GM21717 (cell line): ENCODE data around the gene YAF2.
"Not testable (repeated sequence)": the region's sequence is repeated elsewhere in the genome, so short reads cannot be mapped to it uniquely, and the experiment has no call there.

Source experiments
- ATAC-seq: cut with Tn5 transposase; IDR thresholded peaks from one replicate; pipeline ENCODE4 v1.9.1; 2021; ENCODE audit warnings: mild to moderate bottlenecking, moderate library complexity; ENCODE audit not compliant: unreplicated experiment

Gene YAF2

DNA sequence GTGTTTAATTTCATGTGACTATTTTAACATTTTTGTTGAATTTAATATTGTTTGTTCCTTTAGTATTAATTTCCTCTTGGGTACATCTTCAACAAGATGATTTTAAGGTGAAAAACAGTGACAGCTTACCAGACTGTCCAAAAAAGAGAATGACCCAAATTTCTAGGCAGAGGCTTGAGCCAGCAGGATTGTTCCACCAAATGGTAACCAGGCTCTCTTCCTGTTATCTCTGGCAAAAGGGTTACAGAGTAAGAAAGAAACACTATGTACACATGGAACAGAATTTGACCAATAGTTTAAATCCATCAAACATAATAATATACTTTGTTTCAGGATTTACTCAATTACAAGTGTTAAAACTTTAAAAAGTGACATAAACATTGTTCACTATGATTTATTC is 39.0 kb downstream of the YAF2 start:
- no peak for ATAC-seq

GRCh38 chr12:42196723-42197603 is 41.1 kb downstream of the YAF2 start:
- no peak for ATAC-seq

GRCh38 chr12:42192686-42193085 is 45.4 kb downstream of the YAF2 start:
- ATAC-seq, result no peak

DNA sequence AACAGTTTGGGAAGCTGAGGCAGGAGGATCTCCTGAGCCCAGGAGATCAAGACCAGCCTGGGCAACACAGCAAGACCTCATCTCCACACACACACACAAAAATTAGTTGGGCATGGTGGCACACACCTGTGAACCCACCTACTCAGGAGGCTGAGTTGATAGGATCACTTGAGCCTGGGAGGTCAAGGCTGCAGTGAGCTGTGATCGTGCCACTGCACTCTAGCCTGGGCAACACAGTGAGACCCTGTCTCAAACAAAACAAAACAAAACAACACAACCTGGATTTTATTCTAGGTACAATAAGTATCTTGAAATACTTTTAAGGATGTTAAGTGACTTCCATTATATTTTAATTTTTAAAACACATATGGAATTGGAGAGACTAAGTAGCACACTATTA is 45.8 kb downstream of the YAF2 start:
- no peak for ATAC-seq

DNA sequence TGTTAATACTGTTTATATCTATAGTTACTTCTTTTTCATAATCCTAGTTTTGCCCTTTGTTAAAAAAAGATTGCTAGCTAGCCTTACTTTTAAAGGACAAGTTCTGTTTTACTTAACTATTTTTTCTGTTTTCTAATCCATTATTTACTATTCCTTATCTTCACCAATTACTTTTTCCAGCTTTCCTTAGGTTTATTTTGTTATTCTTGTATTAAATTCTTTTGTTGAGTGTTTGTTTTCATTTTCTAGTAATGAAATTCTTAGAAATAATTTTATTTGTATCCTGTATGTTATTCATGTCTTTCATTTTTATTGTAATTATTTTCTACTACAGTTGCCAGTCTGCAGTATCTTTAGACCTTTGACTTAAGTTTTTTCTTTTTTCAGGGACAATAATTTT is 47.7 kb downstream of the YAF2 start:
- ATAC-seq, result no peak

GRCh38 chr12:42188275-42188674 is 49.8 kb downstream of the YAF2 start:
- not testable (repeated sequence) for ATAC-seq

DNA sequence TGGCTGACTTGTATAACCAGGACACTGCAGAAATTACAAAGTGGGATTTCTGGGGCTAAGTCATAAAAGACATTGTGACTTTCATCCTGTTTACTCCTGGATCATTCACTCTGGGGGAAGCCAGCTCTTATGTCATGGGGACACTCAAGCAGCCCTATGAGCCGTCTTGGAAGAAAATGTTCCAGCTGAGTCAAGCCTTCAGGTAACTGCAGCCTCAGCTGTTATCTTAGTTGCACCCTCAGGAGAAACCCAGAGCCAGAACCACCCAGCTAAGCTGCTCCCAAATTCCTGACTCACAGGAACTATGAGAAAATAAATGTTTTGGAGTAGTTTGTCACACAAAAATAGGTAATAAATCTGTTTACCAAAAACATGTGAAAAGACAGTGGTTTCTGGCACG is 50.2 kb downstream of the YAF2 start:
- ATAC-seq, result no peak

GRCh38 chr12:42186793-42187192 is 51.3 kb downstream of the YAF2 start:
- no peak for ATAC-seq

GRCh38 chr12:42182394-42182793 is 55.7 kb downstream of the YAF2 start:
- ATAC-seq, result no peak

DNA sequence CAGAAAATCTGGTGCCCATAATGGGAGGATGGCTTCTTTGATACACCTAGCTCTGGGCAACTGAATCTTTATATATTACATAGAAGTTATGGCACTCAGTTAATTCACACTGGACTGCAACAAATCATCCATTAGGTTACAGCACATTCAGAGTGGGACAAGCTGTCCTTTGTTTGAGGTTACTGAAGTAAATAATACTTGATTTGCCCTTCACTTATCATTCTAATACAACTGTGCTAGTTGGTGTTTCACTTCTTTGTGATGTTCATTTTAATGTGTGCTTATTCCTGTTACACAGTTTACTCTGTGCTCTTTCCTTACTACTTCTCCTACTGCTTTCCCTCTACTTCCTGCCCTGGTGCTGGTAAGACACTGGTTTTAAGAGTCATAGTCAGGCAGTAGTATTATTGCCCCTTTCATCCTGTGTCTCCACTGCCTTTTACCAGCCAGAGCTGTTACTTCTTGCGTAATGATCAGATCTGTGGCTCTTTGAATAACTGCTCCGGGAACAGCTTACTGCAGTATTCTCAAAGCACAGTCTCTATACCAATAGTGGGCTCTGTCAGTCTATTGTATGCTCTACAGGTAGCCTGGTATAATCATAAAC is 57.0 kb downstream of the YAF2 start:
- no peak for ATAC-seq

DNA sequence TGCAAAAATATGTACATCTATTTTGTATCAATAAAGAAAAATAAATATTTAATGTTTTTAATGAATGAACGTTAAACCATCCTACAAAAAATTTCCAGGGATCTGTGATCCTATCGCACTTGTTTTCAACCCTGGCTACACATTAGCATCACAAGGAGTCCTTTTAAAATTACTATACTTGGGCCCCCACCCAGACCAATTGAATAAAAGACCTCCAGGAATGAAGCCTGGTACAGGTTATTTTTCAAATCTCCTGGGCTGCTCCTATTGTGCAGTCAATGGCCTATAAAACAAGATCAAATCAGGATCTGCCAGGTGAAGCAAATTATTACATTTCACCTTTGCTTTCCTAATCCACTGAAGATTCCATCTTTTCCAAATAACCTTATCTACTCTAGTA is 59.9 kb downstream of the YAF2 start:
- ATAC-seq, result no peak

GRCh38 chr12:42174978-42175377 is 63.1 kb downstream of the YAF2 start:
- no peak for ATAC-seq

GRCh38 chr12:42173961-42174521 is 64.0 kb downstream of the YAF2 start:
- ATAC-seq, result no peak

DNA sequence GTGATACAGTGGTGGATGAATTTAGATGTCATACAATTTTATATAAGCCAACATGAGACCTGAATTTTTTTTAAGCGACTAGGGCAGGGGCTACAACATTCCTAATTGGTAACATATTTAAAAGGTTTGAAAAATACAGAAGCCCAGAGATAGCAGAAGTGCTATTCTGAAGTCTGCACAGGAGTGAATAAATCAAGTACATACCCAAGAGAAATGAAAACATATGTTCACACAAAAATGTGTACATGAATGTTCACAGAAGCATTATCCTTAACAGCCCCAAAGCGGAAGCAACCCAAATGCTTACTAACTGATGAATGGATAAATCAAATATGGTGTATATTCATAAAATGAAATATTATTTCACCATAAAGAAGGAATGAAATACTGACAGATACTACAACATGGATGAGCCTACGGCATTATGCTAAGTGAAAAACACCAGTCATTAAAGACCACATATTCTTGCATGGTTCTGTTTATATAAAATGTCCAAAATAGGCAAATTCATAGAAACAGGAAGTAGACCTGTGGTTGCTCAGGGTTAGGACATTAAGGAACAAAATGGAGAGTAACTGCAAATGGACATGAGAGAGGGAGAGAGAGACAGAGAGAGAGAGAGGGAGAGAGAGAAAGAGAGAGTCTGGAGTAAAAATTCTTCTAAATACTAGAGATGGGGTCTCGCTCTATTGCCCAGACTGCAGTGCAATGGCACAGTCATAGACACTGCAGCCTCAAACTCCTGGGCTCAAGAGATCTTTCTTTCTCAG is 65.4 kb downstream of the YAF2 start:
- ATAC-seq, result no peak

DNA sequence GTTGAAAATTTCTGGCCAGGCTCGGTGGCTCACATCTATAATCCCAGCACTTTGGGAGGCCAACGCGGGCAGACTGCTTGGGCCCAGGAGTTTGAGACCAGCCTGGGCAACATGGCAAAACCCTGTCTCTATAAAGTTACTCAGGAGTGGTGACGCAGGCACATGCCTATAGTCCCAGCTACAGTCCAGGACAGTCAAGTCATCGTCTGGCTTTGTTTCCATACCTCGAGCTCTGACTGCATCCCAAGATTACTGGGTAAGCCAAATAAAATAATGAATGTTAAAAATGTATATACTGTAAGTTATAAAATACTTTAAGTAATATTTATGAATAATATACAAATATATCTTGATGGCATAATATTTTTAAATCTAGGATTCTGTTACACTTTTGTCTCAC is 70.3 kb downstream of the YAF2 start:
- no peak for ATAC-seq

DNA sequence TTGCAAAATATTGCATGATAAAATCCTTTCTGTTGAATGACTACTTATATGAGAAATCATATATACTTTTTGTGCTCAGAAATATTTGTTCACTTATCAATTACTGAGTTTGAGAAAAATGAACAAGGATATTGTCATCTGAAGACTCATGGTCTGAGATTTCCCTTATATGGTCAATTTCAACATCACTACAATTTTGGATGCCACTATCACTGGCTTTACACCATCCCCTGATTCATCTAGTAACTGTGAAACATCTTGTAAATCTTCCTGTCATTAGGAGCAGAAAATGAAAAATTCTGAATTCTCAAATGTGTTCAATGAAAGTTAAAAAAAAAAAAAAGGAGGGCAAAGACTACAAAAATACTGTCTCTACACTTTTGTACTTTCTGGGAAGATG is 71.5 kb downstream of the YAF2 start:
- no peak for ATAC-seq

DNA sequence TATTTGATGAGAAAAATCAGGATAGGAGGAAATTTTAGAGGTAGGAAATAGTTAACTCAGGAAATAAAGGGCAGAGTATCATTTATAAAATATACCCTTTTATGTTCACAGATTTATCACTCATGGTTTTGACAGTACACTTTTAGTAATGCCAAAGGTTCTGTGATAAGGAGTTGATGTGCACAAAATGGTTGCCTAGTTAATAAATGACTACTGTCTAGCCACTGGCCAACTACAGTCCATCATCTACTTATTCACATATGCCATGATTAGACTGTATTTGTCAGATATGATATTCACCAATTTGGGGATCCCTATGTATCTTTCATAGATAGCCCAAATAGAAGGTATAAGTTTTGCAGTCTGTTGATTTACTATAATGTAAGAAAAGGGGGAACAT is 74.1 kb downstream of the YAF2 start:
- no peak for ATAC-seq

- ATAC-seq, result no peak
These were observed 75.1 kb downstream of the YAF2 start for GRCh38 chr12:42162965-42163364.

DNA sequence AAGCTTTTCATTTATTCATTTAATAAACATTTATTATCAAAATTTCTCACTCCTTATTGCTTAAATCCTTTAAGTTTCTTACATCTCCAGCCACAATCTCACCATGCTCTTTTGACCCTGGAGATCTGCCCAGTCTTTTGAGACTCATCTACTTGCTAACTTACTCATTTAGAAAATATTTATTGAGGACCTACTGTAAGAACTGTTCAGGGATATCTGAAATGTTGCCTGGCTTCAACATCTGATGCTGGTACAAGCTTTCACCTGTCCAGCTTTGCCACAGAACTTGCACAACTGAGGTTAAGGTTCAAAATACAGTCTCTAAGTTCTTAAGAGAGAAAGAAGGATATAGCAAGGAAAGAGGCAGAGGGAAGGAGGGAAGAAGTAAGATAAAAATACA is 75.9 kb downstream of the YAF2 start:
- ATAC-seq, result no peak

- ATAC-seq, result no peak
These were observed 76.5 kb downstream of the YAF2 start for GRCh38 chr12:42161529-42161928.

- no peak for ATAC-seq
These were observed 81.8 kb downstream of the YAF2 start for GRCh38 chr12:42156232-42156631.
